ENCODE results near the gene EML6. TPM values are rescaled to one million over a fixed set of nuclear protein-coding genes. Genes with fewer than 3 reads are reported as not detected.

Gene EML6
- total and polyA plus RNA-seq, 4 donors: 0.95 to 2.7 (median 2.6) TPM; not detected in 1

DNA sequence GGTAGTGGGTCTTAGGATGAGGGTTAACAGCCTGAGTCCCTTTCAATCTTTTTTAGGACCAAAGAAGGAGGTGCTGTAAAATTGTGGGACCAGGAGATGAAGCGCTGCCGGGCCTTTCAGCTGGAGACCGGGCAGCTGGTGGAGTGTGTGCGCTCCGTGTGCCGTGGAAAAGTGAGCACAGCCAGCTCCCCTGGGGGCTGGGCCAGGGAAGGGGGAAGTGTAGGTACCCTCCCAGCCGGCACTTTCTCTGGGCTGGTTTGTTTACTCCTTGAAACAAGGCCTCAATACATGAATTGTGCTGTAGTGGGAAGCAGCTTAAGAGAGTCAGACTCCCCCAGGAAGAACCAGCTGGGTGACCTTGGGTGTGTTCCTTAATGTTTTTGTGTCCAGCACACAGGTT, 236.7 kb downstream of the EML6 start:
- WGBS, 2 donors: 92 to 95% methylated on average over 7 of the region's 7 CpGs
- Histone ChIP-seq H3K4me3 (ENCODE audit: low read length in 2 of 2) (no peak overlapping the region), H3K27ac (ENCODE audit: low read depth in 1 of 2, low read length in 2 of 2) (no peak overlapping the region), H3K9me3 (ENCODE audit: control insufficient read depth, low read length) (no peaks in the 10 kb centered on the region), H3K27me3 (ENCODE audit: control insufficient read depth in 1 of 2, insufficient read depth in 2 of 2, low read length in 1 of 2) (no peaks in the 10 kb centered on the region), H3K36me3 (ENCODE audit: control insufficient read depth in 1 of 2, insufficient read depth in 2 of 2, low read length in 1 of 2) (no peaks in the 10 kb centered on the region), H3K4me1 (ENCODE audit: control insufficient read depth in 1 of 2, insufficient read depth in 2 of 2, low read length in 2 of 2) (no peaks in the 10 kb centered on the region)
- intact Hi-C loops (cut with DNase I): no loop called here
- ATAC-seq (ENCODE audit: low FRiP score) (no peak), DNase-seq (no peak)

DNA sequence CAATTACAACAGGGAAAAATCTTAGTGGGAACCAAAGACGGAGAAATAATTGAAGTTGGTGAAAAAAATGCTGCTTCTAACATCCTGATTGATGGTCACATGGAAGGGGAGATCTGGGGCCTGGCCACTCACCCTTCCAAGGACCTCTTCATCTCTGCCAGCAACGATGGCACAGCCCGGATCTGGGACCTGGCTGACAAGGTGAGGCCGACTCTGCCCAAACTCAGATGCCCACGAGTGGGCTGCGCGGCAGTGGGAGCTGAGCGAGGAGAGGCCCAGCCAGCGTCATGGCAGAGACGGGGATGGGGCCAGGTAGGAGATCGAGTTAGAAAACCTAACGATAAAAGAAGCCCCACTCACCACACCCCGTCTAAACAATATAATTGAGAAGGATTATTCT, 239.0 kb downstream of the EML6 start:
- Histone ChIP-seq H3K36me3 (ENCODE audit: control insufficient read depth in 1 of 2, insufficient read depth in 2 of 2, low read length in 1 of 2) (no peaks in the 10 kb centered on the region), H3K27ac (ENCODE audit: low read depth in 1 of 2, low read length in 2 of 2) (no peak overlapping the region), H3K27me3 (ENCODE audit: control insufficient read depth in 1 of 2, insufficient read depth in 2 of 2, low read length in 1 of 2) (no peaks in the 10 kb centered on the region), H3K4me3 (ENCODE audit: low read length in 2 of 2) (no peak overlapping the region), H3K4me1 (ENCODE audit: control insufficient read depth in 1 of 2, insufficient read depth in 2 of 2, low read length in 2 of 2) (no peaks in the 10 kb centered on the region), H3K9me3 (ENCODE audit: control insufficient read depth, low read length) (no peaks in the 10 kb centered on the region)
- WGBS, 2 donors: 95% methylated on average over 13 of the region's 13 CpGs
- DNase-seq: no peak
- intact Hi-C loops (cut with DNase I): no loop called here
- ATAC-seq (ENCODE audit: low FRiP score): no peak

DNA sequence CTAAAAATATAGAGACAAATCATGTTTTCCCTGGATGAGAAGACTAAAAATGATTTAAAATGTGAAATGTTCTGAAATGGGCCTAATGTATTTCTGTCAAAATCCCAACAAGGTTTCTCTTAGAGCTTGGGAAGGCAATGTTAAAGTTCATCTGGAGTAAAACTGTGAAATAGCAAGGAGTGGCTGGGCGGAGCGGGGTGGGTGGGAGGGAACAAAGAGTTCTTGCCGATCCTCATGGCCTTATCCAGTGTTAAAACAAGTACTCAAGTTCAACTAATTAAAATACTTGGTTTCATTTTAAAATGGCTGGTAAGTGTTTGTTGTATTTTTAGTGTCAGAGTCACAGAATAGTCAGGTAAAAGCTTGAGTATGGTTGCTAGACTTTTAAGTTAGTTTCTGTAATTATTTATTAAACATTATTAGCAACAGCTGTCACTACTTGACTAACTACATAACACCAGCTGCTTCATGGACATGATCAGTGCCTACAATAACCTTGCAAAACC, 239.5 kb downstream of the EML6 start:
- DNase-seq: no peak
- H3K27me3 ChIP-seq (ENCODE audit: control insufficient read depth in 1 of 2, insufficient read depth in 2 of 2, low read length in 1 of 2): no peaks in the 10 kb centered on the region
- H3K36me3 ChIP-seq (ENCODE audit: control insufficient read depth in 1 of 2, insufficient read depth in 2 of 2, low read length in 1 of 2): no peaks in the 10 kb centered on the region
- ATAC-seq (ENCODE audit: low FRiP score): no peak
- no peak overlapping the region for H3K4me3 ChIP-seq (ENCODE audit: low read length in 2 of 2)
- WGBS, 2 donors: 85 to 88% methylated on average over 3 of the region's 3 CpGs
- no peak overlapping the region for H3K27ac ChIP-seq (ENCODE audit: low read depth in 1 of 2, low read length in 2 of 2)
- no peaks in the 10 kb centered on the region for H3K9me3 ChIP-seq (ENCODE audit: control insufficient read depth, low read length)
- intact Hi-C loops (cut with DNase I): no loop called here
- no peaks in the 10 kb centered on the region for H3K4me1 ChIP-seq (ENCODE audit: control insufficient read depth in 1 of 2, insufficient read depth in 2 of 2, low read length in 2 of 2)

DNA sequence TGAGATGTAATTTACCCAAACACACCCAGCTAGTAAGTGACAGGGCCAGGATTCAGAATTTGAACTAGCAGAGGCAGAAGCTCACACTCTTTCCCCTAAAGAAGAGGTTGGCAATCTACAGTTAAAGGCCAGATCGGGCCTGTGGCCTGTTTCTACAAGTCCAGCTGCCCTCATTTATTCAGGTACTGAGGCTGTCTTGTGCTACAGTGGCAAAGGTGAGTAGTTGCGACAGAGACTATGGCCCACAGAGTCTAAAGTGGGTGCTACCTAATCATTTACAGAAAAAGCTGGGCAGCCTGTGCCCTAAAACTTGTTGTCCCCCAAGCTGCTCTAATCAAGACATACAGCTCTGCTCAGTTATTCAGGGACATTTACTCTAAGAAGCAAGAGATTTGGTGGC, 240.0 kb downstream of the EML6 start:
- H3K27me3 ChIP-seq (ENCODE audit: control insufficient read depth in 1 of 2, insufficient read depth in 2 of 2, low read length in 1 of 2): no peaks in the 10 kb centered on the region
- no peak for ATAC-seq (ENCODE audit: low FRiP score)

DNA sequence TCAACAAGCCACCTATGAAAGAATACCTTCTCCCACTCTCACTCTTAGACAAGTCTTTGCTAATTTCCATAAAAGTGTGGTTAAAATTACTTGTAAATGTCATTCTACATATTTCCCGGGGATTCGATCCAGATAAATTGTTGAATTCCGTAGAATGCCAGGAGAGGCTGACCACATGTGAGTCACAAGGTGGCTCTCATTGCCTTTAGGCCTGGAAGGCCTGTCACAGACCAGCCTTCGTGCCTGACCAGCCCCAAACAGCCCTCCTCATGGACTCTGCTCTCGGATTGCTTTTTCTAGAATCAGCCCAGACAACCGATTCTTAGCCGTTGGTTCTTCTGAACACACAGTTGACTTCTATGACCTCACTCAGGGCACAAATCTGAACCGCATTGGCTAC, 240.8 kb downstream of the EML6 start:
- ATAC-seq (ENCODE audit: low FRiP score): no peak
- Histone ChIP-seq H3K27ac (ENCODE audit: low read depth in 1 of 2, low read length in 2 of 2) (no peak overlapping the region), H3K4me3 (ENCODE audit: low read length in 2 of 2) (no peak overlapping the region), H3K27me3 (ENCODE audit: control insufficient read depth in 1 of 2, insufficient read depth in 2 of 2, low read length in 1 of 2) (no peaks in the 10 kb centered on the region), H3K9me3 (ENCODE audit: control insufficient read depth, low read length) (no peaks in the 10 kb centered on the region), H3K4me1 (ENCODE audit: control insufficient read depth in 1 of 2, insufficient read depth in 2 of 2, low read length in 2 of 2) (no peaks in the 10 kb centered on the region), H3K36me3 (ENCODE audit: control insufficient read depth in 1 of 2, insufficient read depth in 2 of 2, low read length in 1 of 2) (no peaks in the 10 kb centered on the region)
- WGBS, 2 donors: 78 to 82% methylated on average over 8 of the region's 8 CpGs
- DNase-seq: no peak
- intact Hi-C loops (cut with DNase I): no loop called here

More for the DNA sequence above, 240.0 kb downstream of the EML6 start:
- 92 to 96% methylated on average over 2 of the region's 2 CpGs for WGBS, 2 donors
- Histone ChIP-seq H3K36me3 (ENCODE audit: control insufficient read depth in 1 of 2, insufficient read depth in 2 of 2, low read length in 1 of 2) (no peaks in the 10 kb centered on the region), H3K4me1 (ENCODE audit: control insufficient read depth in 1 of 2, insufficient read depth in 2 of 2, low read length in 2 of 2) (no peaks in the 10 kb centered on the region), H3K4me3 (ENCODE audit: low read length in 2 of 2) (no peak overlapping the region), H3K9me3 (ENCODE audit: control insufficient read depth, low read length) (no peaks in the 10 kb centered on the region), H3K27ac (ENCODE audit: low read depth in 1 of 2, low read length in 2 of 2) (no peak overlapping the region)
- intact Hi-C loops (cut with DNase I): no loop called here
- no peak for DNase-seq

DNA sequence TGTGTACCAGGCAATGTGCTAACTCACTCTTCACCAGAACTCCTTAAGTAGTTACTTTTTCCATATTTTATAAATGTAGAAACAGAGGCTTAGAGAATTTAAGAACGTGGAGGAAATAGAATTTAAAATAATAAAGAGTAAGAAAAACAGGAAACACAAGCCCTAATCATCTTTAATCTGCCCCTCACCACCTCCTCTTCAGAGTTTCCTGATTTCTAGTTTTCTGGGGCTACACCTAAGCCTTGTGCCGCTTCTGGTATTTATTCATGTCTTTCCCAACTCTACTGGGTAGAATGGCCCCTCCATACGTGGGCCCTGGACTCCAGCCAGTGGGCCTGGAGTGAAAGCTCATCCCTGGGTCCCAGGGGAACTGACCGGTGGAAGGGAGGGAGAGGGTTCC, 241.4 kb downstream of the EML6 start:
- ATAC-seq (ENCODE audit: low FRiP score) (no peak), DNase-seq (no peak)
- Histone ChIP-seq H3K4me1 (ENCODE audit: control insufficient read depth in 1 of 2, insufficient read depth in 2 of 2, low read length in 2 of 2) (no peaks in the 10 kb centered on the region), H3K9me3 (ENCODE audit: control insufficient read depth, low read length) (no peaks in the 10 kb centered on the region), H3K4me3 (ENCODE audit: low read length in 2 of 2) (no peak overlapping the region), H3K27me3 (ENCODE audit: control insufficient read depth in 1 of 2, insufficient read depth in 2 of 2, low read length in 1 of 2) (no peaks in the 10 kb centered on the region), H3K36me3 (ENCODE audit: control insufficient read depth in 1 of 2, insufficient read depth in 2 of 2, low read length in 1 of 2) (no peaks in the 10 kb centered on the region), H3K27ac (ENCODE audit: low read depth in 1 of 2, low read length in 2 of 2) (no peak overlapping the region)
- intact Hi-C loops (cut with DNase I): no loop called here
- 52 to 58% methylated on average over 4 of the region's 4 CpGs for WGBS, 2 donors

DNA sequence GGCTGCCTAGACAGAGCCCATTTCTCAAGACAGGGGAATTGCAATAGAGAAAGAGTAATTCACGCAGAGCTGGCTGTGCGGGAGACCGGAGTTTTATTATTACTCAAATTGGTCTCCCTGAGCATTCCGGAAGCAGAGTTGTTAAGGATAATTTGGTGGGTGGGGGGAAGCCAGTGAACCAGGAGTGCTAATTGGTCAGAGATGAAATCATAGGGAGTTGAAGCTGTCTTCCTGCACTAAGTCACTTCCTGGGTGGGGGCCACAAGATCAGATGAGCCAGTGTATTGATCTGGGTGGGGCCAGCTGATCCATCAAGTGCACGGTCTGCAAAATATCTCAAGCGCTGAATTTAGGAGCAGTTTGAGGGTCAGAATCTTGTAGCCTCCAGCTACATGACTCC, 242.0 kb downstream of the EML6 start:
- WGBS, 2 donors: 94 to 95% methylated on average over 6 of the region's 6 CpGs
- Histone ChIP-seq H3K4me1 (ENCODE audit: control insufficient read depth in 1 of 2, insufficient read depth in 2 of 2, low read length in 2 of 2) (no peaks in the 10 kb centered on the region), H3K36me3 (ENCODE audit: control insufficient read depth in 1 of 2, insufficient read depth in 2 of 2, low read length in 1 of 2) (no peaks in the 10 kb centered on the region), H3K27ac (ENCODE audit: low read depth in 1 of 2, low read length in 2 of 2) (no peak overlapping the region), H3K9me3 (ENCODE audit: control insufficient read depth, low read length) (no peaks in the 10 kb centered on the region), H3K27me3 (ENCODE audit: control insufficient read depth in 1 of 2, insufficient read depth in 2 of 2, low read length in 1 of 2) (no peaks in the 10 kb centered on the region), H3K4me3 (ENCODE audit: low read length in 2 of 2) (no peak overlapping the region)
- DNase-seq (no peak), ATAC-seq (ENCODE audit: low FRiP score) (no peak)
- intact Hi-C loops (cut with DNase I): no loop called here

DNA sequence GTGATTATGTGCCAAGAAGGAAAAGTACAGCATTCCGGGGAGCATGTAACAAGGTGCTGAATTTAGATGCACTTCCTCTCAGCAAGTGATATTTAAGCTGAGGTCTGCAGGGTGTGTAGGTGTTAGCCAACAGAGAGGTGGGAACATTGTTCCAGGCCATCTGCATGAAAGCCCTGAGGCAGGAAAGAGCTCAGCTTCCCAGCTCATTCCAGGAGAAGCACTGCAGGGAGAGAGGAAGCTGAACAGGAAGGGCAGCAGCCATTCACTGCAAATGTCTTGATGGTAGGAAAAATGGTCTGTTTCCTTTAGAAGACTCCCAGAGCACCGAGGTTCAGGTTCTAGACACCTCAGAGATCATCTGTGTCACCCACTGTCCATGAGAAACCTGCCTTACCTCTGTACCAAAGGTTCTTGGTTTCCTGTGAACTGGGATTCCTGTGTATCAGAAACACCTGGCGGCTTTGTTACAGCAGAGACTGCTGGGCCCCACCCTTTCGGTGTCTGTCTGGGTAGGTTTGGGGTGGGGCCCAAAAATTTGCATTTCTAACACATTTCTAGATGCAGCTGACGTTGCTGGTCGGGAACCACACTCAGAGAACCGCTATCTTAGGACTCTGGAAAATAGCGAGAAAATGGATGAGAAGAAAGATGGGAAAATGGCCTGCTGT, 242.8 kb downstream of the EML6 start:
- ATAC-seq (ENCODE audit: low FRiP score) (no peak), DNase-seq (no peak)
- Histone ChIP-seq H3K4me1 (ENCODE audit: control insufficient read depth in 1 of 2, insufficient read depth in 2 of 2, low read length in 2 of 2) (no peaks in the 10 kb centered on the region), H3K36me3 (ENCODE audit: control insufficient read depth in 1 of 2, insufficient read depth in 2 of 2, low read length in 1 of 2) (no peaks in the 10 kb centered on the region), H3K27ac (ENCODE audit: low read depth in 1 of 2, low read length in 2 of 2) (no peak overlapping the region), H3K9me3 (ENCODE audit: control insufficient read depth, low read length) (no peaks in the 10 kb centered on the region), H3K27me3 (ENCODE audit: control insufficient read depth in 1 of 2, insufficient read depth in 2 of 2, low read length in 1 of 2) (no peaks in the 10 kb centered on the region), H3K4me3 (ENCODE audit: low read length in 2 of 2) (no peak overlapping the region)
- WGBS, 2 donors: 87 to 90% methylated on average over 8 of the region's 8 CpGs
- intact Hi-C loops (cut with DNase I): no loop called here

DNA sequence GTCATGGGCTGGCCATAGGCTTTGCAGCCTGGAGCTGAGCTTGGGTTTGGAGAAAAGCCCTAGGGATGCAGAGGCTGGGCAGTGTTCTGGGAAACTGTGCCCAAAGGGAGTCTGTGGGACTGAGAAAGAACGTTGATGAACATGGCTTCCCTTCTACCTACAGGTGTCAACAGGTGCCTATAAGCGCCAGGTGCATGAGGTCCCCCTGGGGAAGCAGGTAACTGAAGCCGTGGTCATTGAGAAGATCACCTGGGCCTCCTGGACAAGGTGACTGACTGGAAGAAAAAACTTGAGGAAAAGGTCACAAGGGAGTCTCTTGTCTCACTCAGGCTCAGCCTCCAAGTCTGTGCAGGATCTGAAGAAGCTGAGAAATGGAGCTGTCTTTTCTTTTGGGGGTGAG, 243.4 kb downstream of the EML6 start:
- Histone ChIP-seq H3K36me3 (ENCODE audit: control insufficient read depth in 1 of 2, insufficient read depth in 2 of 2, low read length in 1 of 2) (no peaks in the 10 kb centered on the region), H3K27me3 (ENCODE audit: control insufficient read depth in 1 of 2, insufficient read depth in 2 of 2, low read length in 1 of 2) (no peaks in the 10 kb centered on the region), H3K9me3 (ENCODE audit: control insufficient read depth, low read length) (no peaks in the 10 kb centered on the region), H3K4me1 (ENCODE audit: control insufficient read depth in 1 of 2, insufficient read depth in 2 of 2, low read length in 2 of 2) (no peaks in the 10 kb centered on the region), H3K4me3 (ENCODE audit: low read length in 2 of 2) (no peak overlapping the region), H3K27ac (ENCODE audit: low read depth in 1 of 2, low read length in 2 of 2) (no peak overlapping the region)
- intact Hi-C loops (cut with DNase I): no loop called here
- DNase-seq (no peak), ATAC-seq (ENCODE audit: low FRiP score) (no peak)
- WGBS, 2 donors: 91 to 93% methylated on average over 3 of the region's 3 CpGs

Data from aorta (tissue), 5 donors.